T47D (cell line): ENCODE results near the gene GCC2.
"Not testable (repeated sequence)": the region's sequence is repeated elsewhere in the genome, so short reads cannot be mapped to it uniquely, and the experiment has no call there.

ENCODE experiments used
- DNase-seq, 2 experiments: peaks; one replicate each; pipeline versions ENCODE4 v3.0.0 to v3.0.0-alpha.2; 2011 to 2012; ENCODE audit warnings: low read depth in 1 of 2, low spot score in 1 of 2
- JUND ChIP-seq: IDR thresholded peaks from 2 replicates; pipeline ENCODE4 v1.6.1; 2012; ENCODE audit warnings: low read depth
- in situ Hi-C: cut with HindIII; loops from 2 replicates; pipeline ENCODE4 v1.10.0; 2016; ENCODE audit warnings: low sequenced_read_pairs, low pct_unique_long_range_greater_than_20kb

Gene GCC2

GRCh38 chr2:108553209-108553919 lies 104.4 kb downstream of the GCC2 start:
- in situ Hi-C loops = no loop called here
- TF ChIP-seq JUND = no peak
- DNase-seq = no peak

DNA sequence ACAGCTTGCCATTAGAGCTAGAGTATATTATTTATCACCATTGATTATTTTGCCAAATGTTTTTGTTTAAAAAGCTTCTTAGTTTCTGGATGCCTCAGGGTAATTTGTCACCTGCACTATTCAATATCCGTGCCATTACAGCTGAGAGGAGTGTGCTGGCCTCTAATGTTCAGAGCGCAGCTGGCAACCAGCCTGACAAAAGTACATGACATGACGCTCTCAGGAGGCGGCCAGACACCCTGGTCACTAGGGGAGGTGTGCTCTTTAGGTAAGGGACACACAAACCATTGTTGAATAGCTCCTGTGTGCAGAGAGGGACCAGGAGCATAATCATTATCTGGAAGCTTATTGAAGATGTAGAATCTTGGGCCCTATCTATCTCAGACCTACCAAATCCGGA lies 105.5 kb downstream of the GCC2 start:
- no peak for DNase-seq
- in situ Hi-C loops = no loop called here
- no peak for TF ChIP-seq JUND

DNA sequence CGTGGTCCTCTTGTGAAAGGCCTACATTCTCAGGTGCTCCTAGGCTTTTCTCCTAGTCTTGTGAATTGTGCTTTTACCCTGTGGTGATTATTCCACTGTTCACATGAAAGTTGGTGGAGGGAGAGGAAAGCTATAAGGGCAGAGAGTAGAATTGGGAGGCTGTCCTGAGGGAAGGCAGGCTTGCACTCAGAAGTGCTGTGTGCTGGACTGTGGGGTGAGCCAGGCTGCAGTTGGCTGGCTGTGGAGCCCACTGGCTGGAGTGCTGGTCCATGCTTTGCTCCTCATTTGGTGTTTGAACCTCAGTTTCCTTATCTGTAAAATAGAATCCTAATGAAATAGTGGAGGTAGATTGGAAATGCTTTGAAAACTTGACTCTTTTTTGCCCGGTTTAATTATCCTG lies 106.6 kb downstream of the GCC2 start:
- in situ Hi-C loops = no loop called here
- TF ChIP-seq JUND = no peak
- DNase-seq = no peak

GRCh38 chr2:108556581-108556980 lies 107.6 kb downstream of the GCC2 start:
- DNase-seq, in situ Hi-C loops: not testable (repeated sequence)
